ENCODE data around the gene MDM2. TPM values are rescaled to one million over a fixed set of nuclear protein-coding genes. Genes with fewer than 3 reads are reported as not detected.

The MDM2 gene
- total and polyA plus RNA-seq, 2 of the 8 experiments (the other 6 are each of a cell fraction or from before 2014, with no cell fraction given): 15.1 to 115 TPM

- TF ChIP-seq ATF2 (IDR thresholded peaks at IDR 0.05; ENCODE audit: low read length) (no peak), SIN3A (conservative IDR thresholded peaks at IDR 0.05 in 1 of 2, IDR thresholded peaks at IDR 0.05 in 1 of 2; ENCODE audit: low read depth in 1 of 2, low read length in 2 of 2) (no peak), TBP (IDR thresholded peaks at IDR 0.05; ENCODE audit: low read depth, low read length) (no peak), SRF (IDR thresholded peaks at IDR 0.05; ENCODE audit: low read depth, low read length) (no peak), SIX5 (IDR thresholded peaks at IDR 0.05; ENCODE audit: low read depth, low read length) (no peak), CHD1 (IDR thresholded peaks at IDR 0.05; ENCODE audit: low read depth, low read length) (no peak), SAP30 (IDR thresholded peaks at IDR 0.05; ENCODE audit: insufficient read depth, insufficient replicate concordance, low read length) (no peak), YY1 (IDR thresholded peaks at IDR 0.05; ENCODE audit: low read depth, low read length) (no peak)
Observed at GRCh38 chr12:68838046-68838886, 30.3 kb downstream of the MDM2 start (continued).

Data from H1 (cell line).